Uterus (tissue), 2 donors: ENCODE data around the gene NTRK1.

Source experiments
- POLR2A ChIP-seq, 2 donors: fragments of 450-650 bp; IDR thresholded peaks; one replicate each; pipeline ENCODE4 v1.6.1; 2016; ENCODE audit warnings: antibody characterized with exemption in 2 of 2, mild to moderate bottlenecking in 1 of 2, moderate library complexity in 1 of 2
- TF ChIP-seq, protein P1 (sequence below), 4 experiments: fragments of 200-600 bp in 2 of 4; fragments of 450-650 bp in 2 of 4; sonication (generic) in 2 of 4; IDR thresholded peaks; one replicate each; pipeline ENCODE4 v1.5.1; 2016 to 2019; ENCODE audit warnings: antibody characterized with exemption in 4 of 4, mild to moderate bottlenecking in 2 of 4, moderate library complexity in 1 of 4

DNA sequence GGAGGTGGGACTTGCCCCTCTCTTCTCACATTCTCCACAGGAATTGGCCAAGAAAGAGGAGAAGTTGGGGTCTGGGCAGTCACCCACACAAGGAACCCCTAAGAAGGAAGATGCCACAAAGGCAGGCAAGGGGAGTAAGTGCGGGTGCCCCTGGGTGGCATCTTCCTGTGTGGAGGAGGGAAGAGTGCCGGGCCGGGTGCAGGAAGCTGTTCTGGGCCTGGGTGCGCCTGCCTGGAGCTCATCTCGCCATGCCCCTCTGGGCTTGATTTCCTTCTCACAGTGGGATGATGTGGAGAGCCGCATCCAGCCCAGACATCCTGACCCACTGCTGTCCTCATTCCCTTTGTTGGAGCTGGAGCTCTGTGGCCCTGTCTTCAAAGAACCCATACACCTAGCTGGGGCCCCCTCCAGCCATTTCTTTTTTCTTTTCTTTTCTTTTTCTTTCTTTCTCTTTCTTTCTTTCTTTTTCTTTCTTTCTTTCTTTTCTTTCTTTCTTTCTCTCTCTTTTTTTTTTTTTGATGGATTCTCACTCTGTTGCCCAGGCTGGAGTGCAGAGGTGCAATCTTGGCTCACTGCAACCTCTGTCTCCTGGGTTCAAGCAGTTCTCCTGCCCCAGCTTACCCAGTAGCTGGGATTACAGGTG is 69.1 kb downstream of the NTRK1 start:
- TF ChIP-seq, protein P1, sequence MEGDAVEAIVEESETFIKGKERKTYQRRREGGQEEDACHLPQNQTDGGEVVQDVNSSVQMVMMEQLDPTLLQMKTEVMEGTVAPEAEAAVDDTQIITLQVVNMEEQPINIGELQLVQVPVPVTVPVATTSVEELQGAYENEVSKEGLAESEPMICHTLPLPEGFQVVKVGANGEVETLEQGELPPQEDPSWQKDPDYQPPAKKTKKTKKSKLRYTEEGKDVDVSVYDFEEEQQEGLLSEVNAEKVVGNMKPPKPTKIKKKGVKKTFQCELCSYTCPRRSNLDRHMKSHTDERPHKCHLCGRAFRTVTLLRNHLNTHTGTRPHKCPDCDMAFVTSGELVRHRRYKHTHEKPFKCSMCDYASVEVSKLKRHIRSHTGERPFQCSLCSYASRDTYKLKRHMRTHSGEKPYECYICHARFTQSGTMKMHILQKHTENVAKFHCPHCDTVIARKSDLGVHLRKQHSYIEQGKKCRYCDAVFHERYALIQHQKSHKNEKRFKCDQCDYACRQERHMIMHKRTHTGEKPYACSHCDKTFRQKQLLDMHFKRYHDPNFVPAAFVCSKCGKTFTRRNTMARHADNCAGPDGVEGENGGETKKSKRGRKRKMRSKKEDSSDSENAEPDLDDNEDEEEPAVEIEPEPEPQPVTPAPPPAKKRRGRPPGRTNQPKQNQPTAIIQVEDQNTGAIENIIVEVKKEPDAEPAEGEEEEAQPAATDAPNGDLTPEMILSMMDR (IDR thresholded peaks at IDR 0.05): no peak
- no peak for TF ChIP-seq POLR2A (IDR thresholded peaks at IDR 0.05)
